Psoas muscle (tissue), 8 donors: ENCODE measurements around the gene HS6ST2. TPM values are rescaled to one million over a fixed set of nuclear protein-coding genes. Genes with fewer than 3 reads are reported as not detected.

Experiments
- ATAC-seq, 4 donors: fragments of 200-7000 bp; cut with Tn5 transposase; one replicate each; pipeline ENCODE4 v1.9.1; 2020; ENCODE audit warnings: moderate library complexity in 3 of 4, mild to moderate bottlenecking in 2 of 4
- DNase-seq, 2 donors: peaks; one replicate each; pipeline ENCODE4 v3.0.0-alpha.2; 2020
- H3K27ac ChIP-seq: fragments of 200-600 bp; one replicate; pipeline ENCODE4 v1.8.0; 2022
- H3K27me3 ChIP-seq, 3 donors: fragments of 200-600 bp in 1 of 3; one replicate each; pipeline versions ENCODE4 v1.6.1 to v1.8.0; 2013 to 2022; ENCODE audit warnings: low read length in 2 of 3, mild to moderate bottlenecking in 2 of 3, moderate library complexity in 1 of 3; ENCODE audit not compliant: insufficient read depth in 3 of 3
- H3K36me3 ChIP-seq, 2 donors: fragments of 200-600 bp in 1 of 2; one replicate each; pipeline versions ENCODE4 v1.6.1 to v1.8.0; 2013 to 2022; ENCODE audit warnings: low read depth in 1 of 2, mild to moderate bottlenecking in 1 of 2, moderate library complexity in 1 of 2; ENCODE audit not compliant: insufficient read depth in 1 of 2
- H3K4me1 ChIP-seq: fragments of 200-600 bp; one replicate; pipeline ENCODE4 v1.8.0; 2022
- H3K4me3 ChIP-seq: fragments of 200-600 bp; one replicate; pipeline ENCODE4 v1.8.0; 2022; ENCODE audit warnings: mild to moderate bottlenecking
- H3K9me3 ChIP-seq: fragments of 200-600 bp; one replicate; pipeline ENCODE4 v1.8.0; 2022
- WGBS, 3 donors: extraction: QIAGEN DNeasy Blood & Tissue Kit; methylation state at CpG; one replicate each; pipeline versions ENCODE4 v1.1.6 to v1.1.7; 2013; 5-methylcytosine and 5-hydroxymethylcytosine counted together
- intact Hi-C, 2 donors: fragments of 100-400 bp; cut with DNase I; formaldehyde crosslinking; loops; one replicate each; pipeline versions ENCODE4 v1.11.0 to v1.14.2; 2022
- polyA plus RNA-seq, 3 donors: library from polyadenylated mRNA; stranded (reverse); fragments of 200-250 nt; gene quantifications; one replicate each; pipeline ENCODE4 v1.2.3, GENCODE V29; 2013
- total RNA-seq, 4 donors: library from RNA; stranded (reverse); fragmentation: NEBNext Ultra II Directional in 2 of 4; extraction: Animal tissue kit (Norgen Biotek cat#: 25700) in 2 of 4; gene quantifications; one replicate each; pipeline versions ENCODE4 v1.2.1 to v1.2.4, GENCODE V29; 2021 to 2023
- TF ChIP-seq, protein P1 (sequence below): fragments of 200-600 bp; IDR thresholded peaks from one replicate; pipeline ENCODE4 v1.8.0; 2022; ENCODE audit warnings: antibody characterized with exemption
- donor health status: healthy with polysubstance abuse.
- donor health status: DM: no; HTN: no; CAD: no; lungs with moderate emphysema.
- donor health status: Bipolar disorder and iron deficiency.
- donor health status: healthy.
- donor health status: DM: yes; HTN: yes; CAD: no.
- donor health status: DM: no; HTN: no; CAD: no.
- donor health status: DM: no; HTN: no; CAD: no.
- donor health status: DM: yes; HTN: yes; CAD: no.

The HS6ST2 gene
- total and polyA plus RNA-seq, 7 donors: 0.30 to 10.0 (median 1.3) TPM

DNA sequence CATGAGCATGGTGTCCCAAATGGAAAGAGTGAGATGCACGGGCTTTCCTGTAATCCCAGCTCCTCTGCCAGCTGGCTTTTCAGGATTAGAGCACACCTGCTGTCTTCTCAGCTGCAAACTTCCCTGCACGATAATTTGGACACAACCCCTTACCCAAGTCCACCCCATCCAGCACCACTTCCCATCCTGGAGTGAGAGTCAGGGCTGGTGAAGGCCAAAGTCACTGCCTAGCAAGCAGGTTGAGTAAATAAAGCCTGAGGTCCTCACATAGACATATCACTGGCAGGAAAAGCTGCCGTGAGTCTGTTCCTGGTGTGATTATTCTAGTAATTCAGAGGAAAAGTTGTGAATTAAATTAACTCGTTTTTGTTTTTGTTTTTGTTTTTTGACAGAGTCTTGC is 355.7 kb downstream of the HS6ST2 start:
- no peak for DNase-seq
- intact Hi-C loops: no loop called here
- Histone ChIP-seq H3K9me3 (no peaks in the 10 kb centered on the region), H3K27ac (no peak overlapping the region), H3K4me1 (no peaks in the 10 kb centered on the region), H3K27me3 (peaks cover 0 to 8% (median 0%) of the 10 kb centered on the region in 3 donors), H3K36me3 (no peaks in the 10 kb centered on the region), H3K4me3 (no peak overlapping the region)
- TF ChIP-seq, protein P1, sequence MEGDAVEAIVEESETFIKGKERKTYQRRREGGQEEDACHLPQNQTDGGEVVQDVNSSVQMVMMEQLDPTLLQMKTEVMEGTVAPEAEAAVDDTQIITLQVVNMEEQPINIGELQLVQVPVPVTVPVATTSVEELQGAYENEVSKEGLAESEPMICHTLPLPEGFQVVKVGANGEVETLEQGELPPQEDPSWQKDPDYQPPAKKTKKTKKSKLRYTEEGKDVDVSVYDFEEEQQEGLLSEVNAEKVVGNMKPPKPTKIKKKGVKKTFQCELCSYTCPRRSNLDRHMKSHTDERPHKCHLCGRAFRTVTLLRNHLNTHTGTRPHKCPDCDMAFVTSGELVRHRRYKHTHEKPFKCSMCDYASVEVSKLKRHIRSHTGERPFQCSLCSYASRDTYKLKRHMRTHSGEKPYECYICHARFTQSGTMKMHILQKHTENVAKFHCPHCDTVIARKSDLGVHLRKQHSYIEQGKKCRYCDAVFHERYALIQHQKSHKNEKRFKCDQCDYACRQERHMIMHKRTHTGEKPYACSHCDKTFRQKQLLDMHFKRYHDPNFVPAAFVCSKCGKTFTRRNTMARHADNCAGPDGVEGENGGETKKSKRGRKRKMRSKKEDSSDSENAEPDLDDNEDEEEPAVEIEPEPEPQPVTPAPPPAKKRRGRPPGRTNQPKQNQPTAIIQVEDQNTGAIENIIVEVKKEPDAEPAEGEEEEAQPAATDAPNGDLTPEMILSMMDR: no peak
- ATAC-seq: no peak
- WGBS, 3 donors: 37 to 48% (median 38%) methylated on average over 4 of the region's 4 CpGs

DNA sequence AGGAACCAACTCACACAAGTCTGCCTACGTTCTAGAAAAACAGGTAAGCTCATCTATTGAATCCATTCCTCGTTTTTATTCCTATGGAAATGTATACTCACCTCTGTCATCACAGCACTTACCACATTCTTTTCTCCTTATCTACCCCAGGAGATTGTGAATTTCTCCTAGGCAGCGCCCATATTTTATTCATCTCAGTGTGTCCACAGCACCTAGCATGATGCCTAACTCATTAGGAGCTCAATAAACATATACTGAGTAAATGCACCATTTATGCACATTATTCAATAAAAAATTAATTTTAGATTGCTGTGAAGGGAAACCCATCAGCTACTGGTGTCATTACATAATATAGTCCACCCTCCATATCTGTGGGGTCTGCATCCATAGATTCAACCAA is 363.4 kb downstream of the HS6ST2 start:
- TF ChIP-seq, protein P1: no peak
- 49 to 97% (median 85%) methylated on average over 3 of the region's 3 CpGs for WGBS, 3 donors
- H3K27ac ChIP-seq: no peak overlapping the region
- DNase-seq (no peak), ATAC-seq (no peak)
- H3K27me3 ChIP-seq: peaks cover 0 to 10% (median 0%) of the 10 kb centered on the region in 3 donors
- no peaks in the 10 kb centered on the region for H3K4me1 ChIP-seq
- intact Hi-C loops: loop anchor here in 1 of 2 donors (5.0 kb wide), 1 partner anchor 303 kb away; no protein-coding TSS in a partner anchor
- no peak overlapping the region for H3K4me3 ChIP-seq
- H3K36me3 ChIP-seq: no peaks in the 10 kb centered on the region
- H3K9me3 ChIP-seq: no peaks in the 10 kb centered on the region

DNA sequence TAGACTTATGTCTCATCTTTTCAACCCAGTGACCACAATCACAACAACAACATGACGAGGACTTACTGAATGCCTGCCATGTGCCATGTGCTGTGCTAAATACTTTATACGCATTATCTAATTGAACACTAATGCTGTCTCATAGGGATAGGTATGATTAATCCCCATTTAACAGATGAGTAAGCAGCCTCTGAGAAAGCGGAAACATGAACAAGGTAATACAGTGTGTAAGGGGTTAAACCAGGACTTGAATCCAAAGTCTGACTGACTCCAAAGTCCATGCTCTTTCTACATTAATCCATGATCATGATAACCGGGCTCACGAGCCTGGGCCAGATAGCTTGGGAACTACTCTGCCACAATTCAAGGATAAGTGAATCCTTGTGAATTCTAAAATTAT is 364.3 kb downstream of the HS6ST2 start:
- Histone ChIP-seq H3K27me3 (peaks cover 0 to 10% (median 0%) of the 10 kb centered on the region in 3 donors), H3K36me3 (no peaks in the 10 kb centered on the region), H3K27ac (no peak overlapping the region), H3K4me3 (no peak overlapping the region), H3K9me3 (no peaks in the 10 kb centered on the region), H3K4me1 (no peaks in the 10 kb centered on the region)
- intact Hi-C loops: loop anchor here in 1 of 2 donors (5.0 kb wide), 1 partner anchor 302 kb away; no protein-coding TSS in a partner anchor
- TF ChIP-seq, protein P1: no peak
- no peak for DNase-seq
- 78 to 84% (median 80%) methylated on average over 5 of the region's 5 CpGs for WGBS, 3 donors
- ATAC-seq: no peak

DNA sequence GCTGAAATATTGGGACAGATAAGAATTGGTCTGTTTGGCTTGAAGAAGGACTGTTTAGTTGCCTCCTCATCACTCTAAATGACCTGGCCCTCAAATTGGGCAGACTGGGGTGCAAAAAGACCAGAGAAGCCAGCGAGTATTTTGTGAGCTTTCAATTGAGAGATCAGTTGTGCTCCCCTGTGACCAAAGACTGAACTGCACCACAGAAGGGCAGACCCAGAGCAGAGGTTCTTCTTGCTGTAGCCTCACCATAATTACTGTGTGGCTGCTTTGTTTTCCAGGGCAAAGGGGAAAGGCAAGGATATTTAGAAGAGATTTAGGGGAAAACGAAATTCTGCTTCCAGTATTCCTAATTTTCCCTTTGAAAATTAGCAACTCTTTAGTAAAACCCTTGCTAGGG is 365.5 kb downstream of the HS6ST2 start:
- H3K27ac ChIP-seq: no peak overlapping the region
- H3K9me3 ChIP-seq: no peaks in the 10 kb centered on the region
- DNase-seq (no peak), ATAC-seq (no peak)
- TF ChIP-seq, protein P1: peak; percentile 31
- H3K36me3 ChIP-seq: no peaks in the 10 kb centered on the region
- no peak overlapping the region for H3K4me3 ChIP-seq
- WGBS, 3 donors: 24 to 45% (median 24%) methylated on average over 2 of the region's 2 CpGs
- H3K27me3 ChIP-seq: peaks cover 0 to 10% (median 0%) of the 10 kb centered on the region in 3 donors
- H3K4me1 ChIP-seq: no peaks in the 10 kb centered on the region
- intact Hi-C loops: loop anchor here in 1 of 2 donors (5.0 kb wide), 1 partner anchor 301 kb away; no protein-coding TSS in a partner anchor

DNA sequence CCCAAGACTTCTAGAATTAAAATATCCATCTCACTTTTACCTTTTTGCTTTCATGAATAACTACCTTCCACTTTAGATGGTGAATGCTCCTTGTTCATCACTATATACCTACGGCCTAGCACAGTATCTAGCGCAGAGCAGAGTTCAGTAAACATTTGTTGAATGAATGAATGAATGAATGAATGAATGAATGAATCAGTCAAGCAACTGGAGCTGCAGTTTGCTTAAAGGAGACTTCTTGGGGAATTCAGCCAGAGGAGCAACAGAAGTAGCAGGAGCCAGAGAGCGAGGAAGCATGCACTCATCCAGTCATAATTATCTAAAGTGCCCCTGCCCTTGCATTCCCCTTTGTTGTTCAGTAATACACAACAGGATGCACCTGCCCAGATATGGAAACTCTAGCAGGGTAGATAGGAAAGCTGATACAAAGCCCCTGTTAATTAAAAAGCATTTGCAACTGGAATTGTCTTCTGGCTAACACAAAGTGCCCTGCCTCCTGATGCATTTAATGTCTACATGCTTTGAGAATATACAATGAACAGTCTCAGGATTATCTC is 366.6 kb downstream of the HS6ST2 start:
- H3K36me3 ChIP-seq: no peaks in the 10 kb centered on the region
- intact Hi-C loops: loop anchor here in 1 of 2 donors (5.0 kb wide), 1 partner anchor 299 kb away; no protein-coding TSS in a partner anchor
- no peak overlapping the region for H3K27ac ChIP-seq
- WGBS, 3 donors: 83 to 91% (median 85%) methylated on average over 3 of the region's 3 CpGs
- H3K4me3 ChIP-seq: no peak overlapping the region
- no peaks in the 10 kb centered on the region for H3K4me1 ChIP-seq
- no peaks in the 10 kb centered on the region for H3K9me3 ChIP-seq
- DNase-seq: no peak
- ATAC-seq: no peak
- peaks cover 0 to 10% (median 0%) of the 10 kb centered on the region in 3 donors for H3K27me3 ChIP-seq
- TF ChIP-seq, protein P1: no peak
